GM19372 (cell line): ENCODE measurements around the gene SYT14.
"Not testable (repeated sequence)": the region's sequence is repeated elsewhere in the genome, so short reads cannot be mapped to it uniquely, and the experiment has no call there.

ENCODE experiments used
- ATAC-seq: cut with Tn5 transposase; IDR thresholded peaks from one replicate; pipeline ENCODE4 v1.9.1; 2021; ENCODE audit warnings: mild to moderate bottlenecking, low read depth, moderate library complexity; ENCODE audit not compliant: unreplicated experiment

The SYT14 gene

DNA sequence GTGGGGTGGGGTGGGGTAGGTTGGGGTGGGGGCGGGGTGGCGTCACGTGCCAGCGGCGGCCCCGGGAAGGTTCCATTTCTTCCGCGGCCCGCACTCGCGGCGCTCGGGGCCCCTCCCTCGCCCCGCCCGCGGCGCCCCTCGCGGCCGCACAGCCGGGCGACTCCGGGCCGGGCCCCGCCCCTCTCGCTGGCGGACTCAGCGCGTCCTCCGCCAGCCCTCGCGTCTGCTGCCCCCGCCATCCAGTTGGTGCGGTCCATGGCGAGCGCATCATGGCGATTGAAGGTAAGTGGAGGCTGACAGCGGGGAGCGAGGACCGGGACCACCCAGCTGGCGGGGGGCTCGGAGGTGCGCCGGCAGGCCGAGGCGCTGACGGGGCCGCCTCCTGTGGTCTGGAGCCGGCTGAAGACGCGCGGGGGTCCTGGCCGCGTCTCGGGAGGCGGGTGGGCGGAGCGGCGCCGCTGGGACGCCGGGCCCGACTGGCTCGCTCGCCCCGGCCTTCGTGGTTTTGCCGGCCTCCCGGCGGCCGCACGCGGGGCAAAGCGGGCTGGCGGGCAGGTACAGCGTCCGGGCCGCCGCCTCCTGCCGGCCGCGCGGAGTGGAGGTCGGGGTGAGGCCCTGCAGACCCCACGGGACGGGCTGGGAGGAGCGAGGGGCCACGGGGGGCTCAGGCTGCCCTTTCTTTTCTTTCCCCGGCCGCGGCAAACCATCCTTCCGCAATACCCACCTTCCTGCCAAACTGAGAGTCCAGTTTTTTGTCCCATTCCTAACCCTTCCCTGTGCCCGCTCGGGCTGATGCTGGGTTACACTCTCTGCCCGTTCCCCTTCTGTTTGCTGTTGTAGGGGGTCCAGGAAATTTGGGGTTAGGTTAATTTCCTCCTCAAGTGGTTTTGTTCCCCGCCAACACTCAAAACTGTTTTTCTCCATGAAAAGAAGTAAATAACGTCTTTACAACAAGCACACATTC lies at the start of gene SYT14:
Gene SYT14 (plus strand): TSS at position 222 of the 964 bp plus-strand sequence. CDS start 48 bp downstream, at position 270.
- ATAC-seq, result no peak

DNA sequence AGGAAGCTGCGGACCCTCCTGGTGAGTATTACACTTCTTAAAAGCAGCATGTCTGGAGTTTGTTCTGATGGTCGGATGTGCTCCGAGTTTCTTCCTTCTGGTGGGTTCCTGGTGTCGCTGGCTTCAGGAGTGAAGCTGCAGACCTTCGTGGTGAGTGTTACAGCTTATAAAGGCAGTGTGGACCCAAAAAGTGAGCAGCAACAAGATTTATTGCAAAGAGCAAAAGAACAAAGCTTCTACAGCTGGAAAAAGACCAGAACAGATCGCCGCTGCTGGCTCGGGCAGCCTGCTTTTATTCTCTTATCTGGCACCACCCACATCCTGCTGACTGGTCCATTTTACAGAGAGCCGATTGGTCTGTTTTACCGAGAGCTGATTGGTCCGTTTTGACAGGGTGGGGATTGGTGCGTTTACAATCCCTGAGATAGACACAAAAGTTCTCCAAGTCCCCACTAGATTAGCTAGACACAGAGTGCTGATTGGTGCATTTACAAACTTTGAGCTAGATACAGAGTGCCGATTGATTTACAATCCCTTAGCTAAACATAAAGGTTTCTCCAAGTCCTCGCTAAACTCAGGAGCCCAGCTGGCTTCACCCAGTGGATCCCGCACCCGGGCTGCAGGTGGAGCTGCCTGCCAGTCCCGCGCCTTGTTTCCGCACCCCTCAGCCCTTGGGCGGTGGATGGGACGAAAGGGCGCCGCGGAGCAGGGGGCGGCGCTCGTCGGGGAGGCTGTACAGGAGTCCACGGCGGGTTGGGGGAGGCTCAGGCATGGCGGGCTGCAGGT lies 49.5 kb upstream of the SYT14 start:
- ATAC-seq, result not testable (repeated sequence)

- ATAC-seq, result no peak
These were observed 49.0 kb upstream of the SYT14 start for GRCh38 chr1:209889077-209889418.

GRCh38 chr1:209890641-209891330 lies 47.2 kb upstream of the SYT14 start:
- no peak for ATAC-seq

DNA sequence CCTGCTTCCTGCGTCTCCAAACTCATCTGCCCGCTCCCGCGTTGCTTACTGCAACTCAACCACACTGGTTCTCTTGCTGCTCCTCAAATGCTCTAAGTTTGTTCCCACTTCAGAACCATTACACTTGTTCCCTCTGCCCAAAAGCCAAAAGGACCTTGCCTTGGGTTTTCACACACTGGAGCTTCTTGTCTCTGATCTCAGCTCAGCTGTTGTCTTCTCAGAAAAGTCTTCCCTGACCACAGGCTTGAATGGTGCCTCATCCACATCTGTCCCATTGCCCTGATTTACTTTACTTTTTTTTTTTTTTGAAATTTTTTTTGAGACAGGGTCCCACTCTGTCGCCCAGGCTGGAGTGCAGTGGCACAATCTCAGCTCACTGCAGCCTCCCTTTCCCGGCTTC lies 44.3 kb upstream of the SYT14 start:
- ATAC-seq, result no peak

GRCh38 chr1:209895709-209896108 lies 42.3 kb upstream of the SYT14 start:
- no peak for ATAC-seq

GRCh38 chr1:209896346-209896745 lies 41.7 kb upstream of the SYT14 start:
- no peak for ATAC-seq

- ATAC-seq, result not testable (repeated sequence)
These were observed 39.7 kb upstream of the SYT14 start for GRCh38 chr1:209898271-209898670.

GRCh38 chr1:209898851-209899250 lies 39.2 kb upstream of the SYT14 start:
- not testable (repeated sequence) for ATAC-seq

DNA sequence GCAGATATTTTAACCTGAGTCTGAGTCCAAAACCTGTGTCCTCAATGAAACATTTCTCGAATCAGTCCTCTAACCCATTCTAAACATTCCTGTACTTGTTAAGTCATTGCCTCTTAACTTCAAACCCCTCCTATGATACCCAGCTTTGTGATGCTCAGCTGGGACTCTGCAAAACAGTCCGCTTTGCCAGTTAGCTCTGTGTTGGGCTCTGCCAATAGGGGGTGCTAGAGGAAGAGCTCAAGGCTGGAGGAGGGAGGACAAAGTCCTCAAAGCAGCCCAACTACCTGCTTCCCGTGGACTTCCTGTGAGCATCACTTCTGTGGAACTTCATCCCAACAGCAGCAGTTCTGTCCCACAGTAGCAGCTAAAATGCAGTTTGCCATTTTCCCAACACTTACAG lies 38.1 kb upstream of the SYT14 start:
- ATAC-seq, result no peak

- no peak for ATAC-seq
These were observed 37.3 kb upstream of the SYT14 start for GRCh38 chr1:209900734-209901133.

DNA sequence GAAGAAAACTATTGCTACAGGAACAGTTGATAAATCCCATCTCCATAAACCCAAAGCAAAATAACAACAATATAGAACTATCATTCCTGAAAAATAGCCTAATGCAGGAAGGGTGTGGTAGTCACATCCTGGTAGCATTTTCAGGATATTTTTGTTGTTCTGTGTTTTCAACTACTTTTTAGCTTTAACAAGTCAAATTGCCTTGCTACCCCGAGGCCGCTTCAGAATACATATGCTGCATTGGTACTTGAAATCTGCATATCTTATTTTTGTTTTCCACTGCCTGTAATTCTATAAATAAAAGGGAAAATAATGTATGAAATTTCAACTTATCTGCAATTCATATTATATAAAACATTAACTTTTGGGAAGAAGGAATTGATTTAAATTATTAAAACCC lies 36.8 kb upstream of the SYT14 start:
- no peak for ATAC-seq

DNA sequence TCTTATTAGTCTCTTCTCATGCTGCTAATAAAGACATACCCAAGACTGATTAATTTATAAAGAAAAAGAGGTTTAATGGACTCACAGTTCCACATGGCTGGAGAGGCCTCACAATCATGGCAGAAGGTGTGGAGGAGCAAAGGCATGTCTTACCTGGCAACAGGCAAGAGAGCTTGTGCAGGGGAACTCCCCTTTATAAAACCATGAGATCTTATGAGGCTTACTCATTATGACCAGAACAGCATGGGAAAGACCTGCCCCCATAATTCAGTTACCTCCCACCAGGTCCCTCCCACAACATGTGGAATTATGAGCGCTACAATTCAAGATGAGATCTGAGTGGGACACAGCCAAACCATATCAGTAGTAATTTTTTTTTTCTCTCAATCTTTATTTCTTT lies 33.2 kb upstream of the SYT14 start:
- not testable (repeated sequence) for ATAC-seq

DNA sequence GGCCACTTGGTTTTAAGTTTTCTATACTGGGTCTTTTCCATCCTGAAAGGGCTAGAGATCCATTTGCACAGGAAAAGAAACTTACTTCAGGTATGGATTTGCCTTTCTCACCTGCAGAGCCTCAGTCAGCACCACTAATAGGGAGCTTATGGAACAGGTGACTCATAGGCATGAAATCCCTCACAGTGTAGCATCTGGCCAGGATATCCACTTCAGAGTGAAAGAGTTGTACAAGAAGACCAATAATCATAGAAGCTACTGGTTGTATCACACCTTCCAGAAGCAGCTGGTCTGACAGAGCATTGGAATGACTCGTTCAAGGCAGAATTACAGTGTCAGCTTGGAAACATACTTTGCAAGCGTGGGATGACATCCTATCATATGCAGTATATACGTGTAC lies 26.3 kb upstream of the SYT14 start:
- ATAC-seq, result no peak

DNA sequence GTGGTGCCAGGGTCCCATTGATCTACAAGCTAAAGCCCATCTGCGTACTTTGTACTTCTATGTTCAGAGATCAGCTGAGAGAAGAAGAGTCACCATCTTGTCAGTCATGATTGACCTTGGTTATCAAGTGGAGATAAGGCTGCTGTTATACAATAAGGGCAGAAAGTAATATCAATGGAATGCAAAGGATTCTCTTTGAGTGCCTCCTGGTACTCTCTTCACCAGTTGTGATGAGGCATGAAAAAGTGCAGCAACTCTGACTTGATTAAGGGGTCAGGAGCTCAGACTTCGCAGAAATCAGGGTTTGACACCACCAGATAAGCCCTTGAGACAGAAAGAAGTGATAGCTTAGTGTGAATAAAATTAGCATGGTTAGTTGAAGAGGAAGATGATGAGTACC lies 25.7 kb upstream of the SYT14 start:
- ATAC-seq, result no peak

DNA sequence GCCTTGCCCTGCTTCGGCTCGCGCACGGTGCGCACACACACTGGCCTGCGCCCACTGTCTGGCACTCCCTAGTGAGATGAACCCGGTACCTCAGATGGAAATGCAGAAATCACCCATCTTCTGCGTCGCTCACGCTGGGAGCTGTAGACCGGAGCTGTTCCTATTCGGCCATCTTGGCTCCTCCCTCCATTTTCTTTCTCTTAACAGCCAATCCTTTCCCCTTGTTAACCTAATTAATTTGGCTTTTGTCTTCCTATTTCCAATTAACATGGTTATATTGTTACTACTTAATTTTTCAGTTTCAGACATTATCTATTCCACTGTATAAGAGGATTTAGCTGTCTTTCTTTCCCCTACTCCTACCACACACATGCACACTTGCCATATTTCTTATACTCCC lies 18.4 kb upstream of the SYT14 start:
- not testable (repeated sequence) for ATAC-seq

DNA sequence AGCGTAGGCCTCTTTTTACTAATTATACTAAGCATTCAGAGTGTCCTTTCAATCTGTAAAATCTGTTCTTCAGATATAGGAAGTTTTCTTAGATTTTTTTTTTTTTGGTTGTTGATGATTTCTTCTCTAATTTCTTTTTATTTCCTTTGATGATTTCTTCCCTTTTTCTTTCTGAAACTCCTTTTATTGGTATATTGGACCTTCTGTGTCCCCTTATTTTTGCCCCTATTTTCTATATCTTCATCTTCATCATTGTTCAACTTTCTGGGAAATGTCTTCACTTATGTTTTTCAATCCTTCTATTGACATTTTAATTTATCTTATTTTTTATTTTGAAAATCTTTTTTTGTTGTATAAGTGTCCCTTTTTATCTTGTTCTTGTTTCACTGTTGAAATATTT lies 17.2 kb upstream of the SYT14 start:
- ATAC-seq, result no peak

- no peak for ATAC-seq
These were observed 13.6 kb upstream of the SYT14 start for GRCh38 chr1:209924390-209924789.

- no peak for ATAC-seq
These were observed 12.0 kb upstream of the SYT14 start for GRCh38 chr1:209926045-209926444.

DNA sequence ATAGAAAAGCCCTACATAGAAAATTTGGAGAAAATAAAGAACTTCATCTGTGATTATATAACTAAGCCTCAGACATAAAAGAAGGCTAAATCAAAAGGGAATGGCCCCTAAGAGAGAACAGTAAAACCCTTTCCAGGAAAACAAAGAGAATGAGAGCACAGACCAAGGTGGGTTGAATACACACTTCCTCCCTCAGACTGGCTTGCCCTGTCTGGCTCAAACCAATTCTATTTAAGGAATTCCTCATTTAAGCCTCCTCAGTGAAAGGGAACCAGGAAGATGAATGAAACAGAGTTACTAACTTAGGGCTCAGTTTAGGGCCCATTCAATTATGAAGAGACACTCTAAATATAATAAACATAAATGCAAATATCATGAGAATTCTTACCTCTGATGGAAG lies 10.6 kb upstream of the SYT14 start:
- ATAC-seq, result no peak

DNA sequence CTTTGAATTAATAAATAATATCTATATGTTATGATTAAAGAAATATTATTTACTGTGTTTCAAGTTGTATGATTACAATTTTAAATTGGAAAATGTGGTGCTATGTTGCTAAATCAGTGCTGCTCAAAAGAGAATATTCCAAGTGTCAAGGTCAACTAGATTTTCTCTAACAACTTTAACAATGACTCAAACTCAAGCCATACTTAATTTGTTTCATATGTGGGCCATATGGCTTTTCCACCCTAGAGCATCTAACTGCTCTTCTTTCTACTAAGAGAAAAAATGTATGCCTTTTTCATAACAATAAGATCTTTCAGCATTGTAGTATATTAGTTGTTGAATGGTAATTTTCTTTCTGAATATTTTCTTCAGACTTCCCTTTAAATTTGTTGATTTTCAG lies 8.3 kb upstream of the SYT14 start:
- ATAC-seq, result no peak
